ENCODE data around the gene ZFP36L1.

The ZFP36L1 gene, protein sequence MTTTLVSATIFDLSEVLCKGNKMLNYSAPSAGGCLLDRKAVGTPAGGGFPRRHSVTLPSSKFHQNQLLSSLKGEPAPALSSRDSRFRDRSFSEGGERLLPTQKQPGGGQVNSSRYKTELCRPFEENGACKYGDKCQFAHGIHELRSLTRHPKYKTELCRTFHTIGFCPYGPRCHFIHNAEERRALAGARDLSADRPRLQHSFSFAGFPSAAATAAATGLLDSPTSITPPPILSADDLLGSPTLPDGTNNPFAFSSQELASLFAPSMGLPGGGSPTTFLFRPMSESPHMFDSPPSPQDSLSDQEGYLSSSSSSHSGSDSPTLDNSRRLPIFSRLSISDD

DNA sequence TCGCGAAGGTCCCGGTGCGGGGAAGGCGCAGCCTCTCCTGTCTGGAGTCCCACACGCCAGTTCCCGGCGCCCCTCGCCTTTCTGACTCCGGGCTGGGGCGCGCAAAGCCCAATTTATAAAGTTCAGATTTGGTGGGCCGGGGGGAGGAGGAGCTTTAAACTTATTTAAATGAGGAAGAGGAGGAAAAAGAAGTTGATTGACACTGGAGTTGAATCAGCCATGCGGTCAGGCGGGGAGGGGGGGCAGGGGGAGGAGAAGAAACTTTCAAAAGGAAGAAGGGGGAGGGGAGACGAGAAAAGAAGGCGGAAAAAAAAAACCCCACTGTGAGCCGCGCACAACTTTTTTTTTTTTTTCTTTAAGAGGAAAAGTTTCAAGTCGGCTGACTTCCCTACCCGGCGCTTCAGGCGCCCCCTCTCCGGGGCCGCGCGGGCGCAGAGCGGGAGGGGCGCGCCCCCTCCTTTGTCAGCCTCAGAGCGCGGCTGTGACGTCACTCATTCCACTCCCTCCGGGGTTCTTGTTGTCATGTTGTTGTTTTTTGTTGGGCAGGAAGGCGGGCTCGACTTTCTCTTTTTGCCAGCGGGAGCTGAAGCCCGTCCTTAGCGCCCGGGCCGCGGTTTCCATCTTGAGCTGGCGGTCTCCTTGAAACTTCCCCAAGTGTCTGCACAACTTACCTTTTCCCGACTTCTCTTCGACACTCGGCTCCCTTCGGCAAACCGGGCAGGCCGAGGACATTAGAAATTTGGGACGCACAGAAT, at the start of gene ZFP36L1:
TSS of gene ZFP36L1 (minus strand) at position 89 of the 755 bp plus-strand sequence. CDS start 129 bp downstream, outside the sequence.
- DNase-seq, result peak; percentile 93

DNA sequence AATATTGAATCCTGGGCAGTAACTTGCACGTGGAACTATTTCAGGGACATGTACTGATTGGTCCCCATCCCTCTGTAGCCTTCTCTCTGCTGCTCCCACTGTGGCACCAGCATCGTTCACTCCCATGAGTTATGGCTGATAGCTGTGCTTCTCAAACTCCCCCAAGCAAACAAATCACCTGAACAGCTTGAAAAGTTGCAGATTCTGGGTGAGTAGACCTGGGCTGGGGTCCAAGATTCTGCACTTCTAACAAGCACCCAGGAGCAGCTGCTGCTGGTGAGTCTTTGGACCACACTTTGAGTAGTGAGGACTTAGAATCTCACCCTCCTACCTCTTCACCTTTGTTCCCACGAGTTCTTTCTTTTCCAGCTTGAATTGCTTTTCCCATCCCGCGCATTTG, 49.4 kb upstream of the ZFP36L1 start:
- no peak for DNase-seq

DNA sequence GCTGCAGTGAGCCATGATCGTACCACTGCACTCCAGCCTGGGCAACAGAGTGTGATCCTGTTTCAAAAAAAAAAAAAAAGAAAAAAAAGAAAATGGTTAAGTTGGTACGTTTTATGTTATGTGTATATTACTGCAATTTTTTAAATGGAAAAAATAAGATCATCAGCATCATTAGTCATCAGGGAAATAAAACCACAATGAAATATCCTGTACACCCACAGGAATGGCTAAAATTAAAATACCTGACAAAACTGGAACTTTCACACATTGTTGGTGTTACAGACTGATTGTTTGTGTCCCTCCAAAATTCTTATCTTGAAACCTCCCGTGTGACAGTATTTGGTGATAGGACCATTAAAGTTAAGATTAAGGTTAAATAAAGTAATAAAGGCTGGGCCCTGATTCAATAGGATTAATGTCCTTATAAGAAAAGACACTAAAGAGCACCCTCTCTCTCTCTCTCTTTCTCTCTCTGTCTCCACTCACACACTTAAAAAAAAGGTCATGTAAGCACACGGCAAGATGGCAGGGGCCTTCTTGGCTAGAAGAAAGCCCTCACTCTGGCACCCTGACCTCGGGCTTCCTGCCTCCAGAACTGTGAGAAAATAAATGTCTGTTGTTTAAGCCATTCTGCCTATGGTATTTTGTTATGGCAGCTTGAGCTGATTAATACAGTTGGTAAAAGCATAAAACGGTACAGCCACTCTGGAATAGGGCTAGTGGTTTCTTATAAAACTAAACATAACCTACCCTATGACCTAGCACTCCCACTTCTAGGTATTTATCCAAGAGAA, 48.3 kb upstream of the ZFP36L1 start:
- DNase-seq, result no peak

DNA sequence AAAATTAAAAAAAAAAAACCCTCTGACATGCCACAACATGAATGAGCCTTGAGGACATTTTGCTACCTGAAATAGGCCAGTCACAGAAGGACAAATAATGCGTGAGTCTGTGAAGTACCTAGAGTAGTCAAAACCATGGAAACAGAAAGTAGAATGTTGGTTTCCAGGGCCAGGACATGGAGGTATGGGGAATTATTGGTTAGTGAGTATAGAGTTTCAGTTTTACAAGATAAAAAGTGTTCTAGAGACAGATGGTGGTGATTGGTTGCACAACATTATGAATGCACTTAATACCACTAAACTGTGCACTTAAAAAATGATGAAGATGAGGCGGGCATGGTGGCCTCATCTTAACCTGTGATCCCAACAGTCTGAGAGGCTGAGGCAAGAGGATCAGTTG, 47.6 kb upstream of the ZFP36L1 start:
- DNase-seq, result no peak

DNA sequence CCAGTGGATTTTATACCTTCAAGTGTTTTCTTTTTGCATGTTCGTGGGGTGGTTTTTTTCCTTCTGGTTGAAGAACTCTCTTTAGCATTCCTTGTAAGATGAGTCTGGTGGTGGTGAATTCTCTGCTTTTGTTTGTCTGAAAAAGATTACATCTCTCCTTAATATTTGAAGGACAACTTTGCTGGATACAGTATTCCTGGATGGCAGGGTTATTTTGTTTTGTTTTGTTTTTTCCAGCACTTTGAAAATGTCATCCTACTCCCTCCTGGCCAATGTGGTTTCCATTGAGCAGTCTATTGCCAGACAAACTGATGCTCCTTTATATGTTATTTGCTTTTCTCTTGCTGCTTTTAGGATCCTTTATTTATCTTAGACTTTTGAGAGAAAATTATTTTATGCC, 43.2 kb upstream of the ZFP36L1 start:
- no peak for DNase-seq

DNA sequence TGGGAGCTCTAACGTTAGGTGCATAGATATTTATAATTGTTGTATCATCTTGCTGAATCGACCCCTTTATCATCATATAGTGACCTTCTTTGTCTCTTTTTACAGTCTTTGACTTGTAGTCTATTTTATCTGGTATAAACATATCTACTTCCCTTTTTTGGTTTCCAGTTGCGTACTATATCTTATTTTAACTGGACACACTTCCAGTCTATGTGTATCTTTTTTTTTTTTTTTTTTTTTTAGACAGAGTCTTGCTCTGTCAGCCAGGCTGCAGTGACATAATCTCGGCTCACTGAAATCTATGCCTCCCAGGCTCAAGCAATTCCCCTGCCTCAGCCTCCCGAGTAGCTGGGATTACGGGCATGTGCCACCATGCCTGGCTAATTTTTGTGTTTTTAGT, 41.9 kb upstream of the ZFP36L1 start:
- DNase-seq, result no peak

DNA sequence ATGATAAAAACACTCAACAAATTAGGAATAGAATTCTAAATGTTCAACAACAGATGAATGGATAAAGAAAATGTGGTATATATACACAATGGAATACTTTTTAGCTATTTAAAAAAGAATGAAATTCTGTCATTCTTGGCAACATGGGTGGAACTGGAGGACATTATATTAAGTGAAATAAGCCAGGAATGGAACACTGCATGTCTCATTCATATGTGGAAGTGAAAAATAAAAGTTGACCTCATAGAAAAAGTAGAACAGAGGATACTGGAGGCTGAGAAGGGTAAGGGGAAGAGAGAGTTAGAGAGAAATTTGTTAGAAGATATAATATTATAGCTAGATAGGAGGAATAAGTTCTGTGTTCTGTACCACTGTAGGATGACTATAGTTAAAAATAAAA, 35.8 kb upstream of the ZFP36L1 start:
- no peak for DNase-seq

DNA sequence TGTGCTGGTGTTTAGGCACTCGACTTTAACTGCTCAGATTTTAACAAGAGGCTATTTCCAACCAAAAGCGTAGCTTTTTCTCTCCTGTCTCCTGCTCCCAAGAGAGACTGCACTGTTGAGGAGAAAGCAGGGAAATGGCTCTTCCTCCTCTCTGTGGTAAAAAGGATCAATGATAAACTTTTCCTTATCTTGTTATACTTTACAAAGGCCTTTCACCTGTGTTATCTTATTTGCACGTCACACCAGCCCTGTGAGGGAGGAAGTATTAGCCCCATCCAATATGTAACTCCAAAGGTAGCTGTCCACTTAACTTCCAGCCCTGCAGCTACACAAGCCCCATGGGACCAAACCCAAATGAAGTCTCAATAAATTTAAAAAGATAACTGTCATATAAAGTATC, 32.9 kb upstream of the ZFP36L1 start:
- DNase-seq, result no peak

DNA sequence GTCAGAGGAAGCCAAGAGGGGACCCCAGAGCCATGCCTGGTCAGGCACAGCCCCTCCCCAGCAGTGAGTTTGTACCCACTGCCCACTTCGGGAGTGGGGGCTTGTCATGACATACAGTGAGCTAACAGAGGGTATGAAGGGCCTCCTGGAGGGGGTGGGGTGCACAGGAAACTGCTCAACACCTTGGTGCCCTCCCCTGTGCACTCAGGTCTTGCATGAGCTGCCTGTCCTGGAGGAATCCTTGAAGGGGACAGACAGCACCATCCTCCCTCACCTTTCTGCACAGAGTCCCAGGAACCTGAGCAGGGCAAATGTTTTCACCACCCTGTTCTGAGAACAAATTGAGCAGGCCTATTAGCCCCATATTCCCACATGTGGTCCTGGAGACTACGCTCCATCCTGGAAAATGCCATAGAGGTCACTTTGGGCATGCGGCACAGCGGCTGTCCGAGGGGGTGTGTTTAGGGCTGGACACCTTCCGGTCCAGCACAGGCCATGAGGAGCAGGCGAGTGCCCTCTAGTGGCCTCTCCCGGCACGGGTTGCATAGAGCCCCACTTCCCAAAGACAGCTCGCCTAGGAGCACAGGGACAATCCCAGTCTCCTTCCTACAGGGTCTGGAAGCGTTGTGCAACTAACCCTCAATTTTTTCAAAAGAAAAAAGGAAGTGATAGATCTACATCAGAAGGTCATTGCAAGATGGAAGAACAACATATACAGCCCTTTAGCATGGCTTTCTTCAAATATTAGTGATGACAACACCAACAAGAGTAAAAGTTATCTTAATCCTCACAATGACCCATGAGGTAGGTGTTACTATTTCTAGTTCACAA, 31.9 kb upstream of the ZFP36L1 start:
- DNase-seq, result peak; percentile 64

DNA sequence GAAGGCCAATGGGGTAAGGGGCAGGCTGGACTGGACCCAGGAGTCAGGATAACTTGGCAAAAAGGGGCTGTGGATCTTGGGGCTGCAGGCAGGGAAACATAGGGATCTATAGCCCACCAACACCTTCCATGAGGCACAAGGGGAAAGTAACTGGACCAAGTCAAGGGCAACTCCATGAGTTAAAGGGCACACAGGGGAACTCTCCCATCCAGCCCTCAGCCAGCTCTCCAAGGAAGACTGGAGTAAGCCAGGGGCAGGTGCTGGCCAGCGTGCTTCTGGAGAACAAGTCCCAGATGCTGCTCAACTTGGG, 31.3 kb upstream of the ZFP36L1 start:
- no peak for DNase-seq

DNA sequence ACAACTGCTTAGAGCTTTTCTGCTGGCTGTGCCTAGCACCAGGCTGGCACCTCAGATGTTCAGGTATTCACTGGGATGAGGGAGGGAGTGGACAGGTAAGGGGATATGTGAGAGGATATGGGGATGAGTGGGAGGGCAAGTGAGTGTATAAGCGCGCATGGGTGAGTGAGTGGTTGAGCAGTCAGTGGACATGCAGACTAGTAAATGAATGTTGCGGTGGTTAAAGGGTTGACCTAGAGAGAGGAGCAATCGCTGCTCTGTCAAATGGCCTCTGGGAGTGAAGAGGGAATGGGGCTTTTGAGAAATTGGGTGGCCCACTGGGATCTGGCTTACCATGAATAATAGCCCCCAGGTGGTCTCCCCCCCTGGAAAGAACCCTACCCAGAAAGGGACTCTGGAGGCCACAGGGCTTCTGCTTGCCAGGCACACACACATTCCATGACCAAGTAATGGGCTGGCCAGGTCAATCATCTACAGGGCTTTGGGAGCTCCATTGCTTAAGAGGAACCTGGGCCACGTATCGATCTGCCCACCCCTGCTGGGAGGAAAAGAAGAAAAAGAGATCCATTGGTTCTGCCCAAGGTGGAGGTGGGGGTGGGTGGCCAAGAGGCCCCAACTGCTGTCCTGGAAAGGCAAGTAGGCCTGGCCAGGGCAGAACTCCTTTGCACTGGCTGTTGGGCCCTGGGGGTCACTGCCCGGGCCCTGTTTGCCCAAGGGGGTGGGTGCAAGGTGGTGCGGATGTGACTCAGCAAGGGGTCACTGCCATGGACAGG, 30.8 kb upstream of the ZFP36L1 start:
- DNase-seq, result no peak

DNA sequence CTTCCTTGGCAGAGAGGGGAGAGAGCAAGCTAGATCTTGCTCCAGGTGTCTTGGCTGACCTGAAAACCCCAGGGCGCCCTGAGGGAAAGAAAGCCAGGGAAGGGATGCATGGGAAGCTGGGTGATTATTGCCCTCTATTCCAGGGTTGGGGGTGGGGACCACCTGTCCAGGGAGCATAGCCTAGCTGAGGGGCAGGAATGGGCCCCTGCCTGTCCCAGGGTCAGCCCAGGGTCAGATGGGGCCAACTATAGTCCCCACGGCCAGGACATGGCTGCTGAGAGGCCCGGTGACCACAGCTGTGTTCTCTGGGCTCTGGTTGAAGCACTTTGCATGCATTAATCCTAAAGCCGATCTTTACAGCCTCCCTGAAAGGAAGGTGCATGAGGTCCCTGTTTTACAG, 30.1 kb upstream of the ZFP36L1 start:
- DNase-seq, result no peak

DNA sequence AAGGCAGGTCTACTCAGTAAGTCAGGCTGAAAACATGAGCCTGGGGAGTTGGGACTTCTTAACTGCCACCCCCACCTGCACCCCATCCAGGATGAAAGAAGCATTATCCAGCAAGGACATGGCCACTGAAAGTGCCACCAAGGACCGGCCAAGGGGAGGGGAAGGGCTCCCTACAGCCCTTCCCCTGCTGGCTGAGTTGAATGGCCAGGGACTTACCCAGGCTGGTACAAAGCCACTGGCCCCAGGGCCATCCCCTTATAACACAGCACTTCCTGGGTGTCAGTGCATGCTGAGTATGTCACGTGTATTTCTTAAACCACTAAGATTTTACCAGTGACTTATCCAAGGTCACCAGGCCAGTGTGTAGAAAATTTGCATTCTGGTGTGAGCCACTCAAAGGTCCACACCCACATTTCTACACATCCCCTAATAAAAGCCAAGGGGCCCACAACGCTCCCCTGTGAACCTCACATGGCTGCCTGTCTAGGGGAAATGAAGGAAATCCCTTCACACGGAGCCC, 29.3 kb upstream of the ZFP36L1 start:
- no peak for DNase-seq

DNA sequence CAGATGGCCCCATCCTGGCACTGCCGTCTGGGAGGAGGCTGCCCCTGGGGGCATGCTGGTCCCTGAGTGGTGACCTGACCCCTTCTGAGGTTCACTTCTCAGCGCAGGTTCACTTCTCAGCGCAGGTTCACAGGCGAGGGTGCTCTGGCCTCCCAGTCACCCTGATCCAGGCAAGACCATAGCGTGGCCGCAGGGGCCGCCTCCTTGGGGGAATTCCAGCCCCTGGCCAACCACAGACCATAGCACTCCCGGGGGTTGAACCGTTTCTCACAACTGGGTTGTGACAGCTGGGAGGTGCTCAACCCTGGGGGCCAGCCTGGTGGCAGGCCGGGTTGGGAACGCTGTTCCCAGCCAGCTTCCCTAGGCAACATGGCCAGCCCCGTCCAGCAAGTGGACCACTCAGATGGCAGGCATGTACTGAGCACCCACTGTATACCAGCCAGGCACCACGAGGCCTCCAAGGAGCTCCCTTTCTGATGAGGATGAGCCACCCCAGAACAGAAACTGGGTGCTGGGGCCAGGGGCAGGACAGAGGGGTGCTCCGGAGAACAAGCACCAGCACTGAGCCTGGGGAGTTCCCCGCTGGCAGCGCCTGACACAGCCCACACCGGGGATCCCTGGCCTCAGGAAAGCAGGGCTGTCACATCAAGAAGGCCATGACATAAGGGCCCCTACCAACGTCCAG, 28.3 kb upstream of the ZFP36L1 start:
- DNase-seq, result no peak

DNA sequence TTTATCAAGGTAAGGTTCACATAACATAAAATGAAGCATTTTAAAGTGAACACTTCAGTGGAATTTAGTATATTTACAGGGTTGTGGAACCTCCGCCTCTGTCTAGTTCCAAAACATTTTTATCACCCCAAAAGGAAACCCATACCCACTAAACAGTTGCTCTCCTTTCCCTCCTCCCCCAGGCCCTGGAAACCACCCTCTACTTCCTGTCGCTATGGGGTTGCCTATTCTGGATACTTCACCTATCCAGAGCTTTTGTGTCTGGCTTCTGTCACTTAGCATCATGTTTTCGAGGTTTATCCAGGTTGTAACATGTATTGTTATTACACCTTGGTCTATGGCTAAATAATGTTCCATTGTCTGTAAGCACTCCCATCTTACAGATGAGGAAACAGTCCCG, 27.7 kb upstream of the ZFP36L1 start:
- no peak for DNase-seq

DNA sequence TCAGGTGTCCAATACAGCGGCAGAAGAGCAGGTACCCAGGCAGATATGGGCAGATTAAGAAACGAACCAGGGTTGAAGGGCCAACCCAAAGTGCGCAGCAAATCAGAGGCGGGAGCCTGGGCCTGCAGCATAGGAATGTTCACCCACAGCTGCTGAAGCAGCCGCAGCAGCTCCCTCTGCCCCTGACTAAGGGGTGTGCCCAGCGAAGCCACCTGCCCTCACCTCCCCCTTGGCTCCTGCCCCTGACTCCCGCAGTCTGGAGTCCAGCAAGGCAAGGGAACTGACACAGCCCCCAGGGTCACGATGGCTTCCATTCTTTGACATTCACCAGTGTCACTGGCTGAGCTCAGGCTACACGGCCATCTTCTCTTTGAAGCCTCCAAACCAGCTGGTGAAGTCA, 27.3 kb upstream of the ZFP36L1 start:
- DNase-seq, result no peak

DNA sequence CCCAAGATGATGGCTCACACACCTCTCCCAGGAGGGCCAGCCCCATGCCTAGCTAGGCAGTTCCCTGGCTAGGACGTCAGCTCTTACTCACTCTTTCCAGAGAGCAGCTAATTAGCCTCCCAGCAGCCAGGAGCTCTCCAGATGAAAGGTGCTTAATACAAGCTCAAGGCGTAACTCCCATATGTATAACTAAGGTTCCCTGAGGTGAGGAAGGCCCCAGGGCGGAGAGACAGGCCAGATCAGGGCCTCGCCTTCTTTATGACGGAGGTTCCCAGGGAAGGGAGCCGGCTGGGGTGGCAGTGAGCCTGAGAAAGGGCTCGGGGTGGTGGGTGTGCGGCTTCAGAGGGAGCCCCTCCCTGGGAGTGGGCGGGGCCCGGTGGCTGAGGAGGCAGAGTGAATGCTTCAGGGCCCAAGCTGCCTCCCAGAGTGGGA, 26.4 kb upstream of the ZFP36L1 start:
- DNase-seq, result peak; percentile 49

DNA sequence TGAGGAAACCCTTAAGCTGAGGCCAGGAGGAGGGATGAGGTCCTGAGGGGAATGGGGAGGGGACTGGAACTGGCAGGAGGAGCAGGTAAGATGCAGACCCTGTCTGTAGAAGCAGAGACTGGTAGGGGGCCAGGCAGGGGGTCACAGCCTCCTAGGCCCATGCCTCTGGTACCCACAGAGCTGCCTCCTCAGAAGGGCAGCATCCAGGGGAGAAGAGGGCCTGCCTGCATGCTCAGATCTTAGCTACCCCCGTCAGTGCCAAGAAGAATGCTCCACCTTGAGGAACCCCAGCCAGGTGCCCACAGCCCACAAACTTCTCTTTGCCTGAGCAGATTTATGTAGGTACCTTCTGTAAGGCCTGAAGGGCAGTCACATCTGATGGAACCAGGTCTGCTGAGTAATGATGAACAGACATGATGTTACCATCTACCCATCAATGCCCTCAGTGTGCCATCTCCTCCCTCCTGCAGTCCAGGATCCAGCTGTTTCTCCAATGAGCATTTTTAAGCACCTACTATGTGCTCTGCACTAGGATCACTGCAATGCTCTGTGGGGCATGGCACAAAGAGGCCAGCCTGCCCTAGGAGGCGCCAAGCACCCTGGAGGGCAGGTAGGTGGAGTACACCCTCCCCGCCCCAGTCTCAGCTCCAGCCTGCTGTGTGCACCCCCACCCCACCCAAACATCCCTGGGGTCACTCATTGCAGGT, 24.8 kb upstream of the ZFP36L1 start:
- no peak for DNase-seq

DNA sequence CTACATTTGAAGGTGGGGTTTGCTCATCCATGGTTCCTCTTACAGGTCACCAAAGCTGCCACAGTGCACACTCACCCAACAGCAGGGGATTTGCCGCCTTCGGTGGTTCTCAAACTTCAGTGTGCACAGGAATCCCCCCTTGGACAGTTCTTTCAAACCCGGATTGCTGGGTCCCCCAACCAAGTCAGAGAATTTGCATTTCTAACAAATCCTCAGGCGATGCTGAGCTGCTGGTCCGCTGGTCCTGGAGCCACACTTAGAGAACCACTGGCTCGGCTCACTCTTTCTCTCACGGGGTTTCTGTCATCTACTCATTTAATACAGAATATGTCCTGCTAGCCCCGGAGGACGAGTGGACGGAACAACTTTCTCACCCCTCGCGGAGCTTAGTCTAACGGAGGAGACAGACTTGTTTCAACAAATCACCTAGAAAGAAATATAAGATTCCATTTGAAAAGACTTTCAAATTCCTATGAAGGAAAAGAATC, 24.1 kb upstream of the ZFP36L1 start:
- DNase-seq, result no peak

All from T1000 (cell line).